GM12878 (cell line): Measurements from ENCODE around the gene CHSY3. TPM values are rescaled to one million over a fixed set of nuclear protein-coding genes. Genes with fewer than 3 reads are reported as not detected.

Source experiments
- ATAC-seq: fragments of 200-7000 bp; cut with Tn5 transposase; 3 replicates; pipeline ENCODE4 v1.9.1; 2020; ENCODE audit warnings: mild to moderate bottlenecking, moderate library complexity
- BruUV-seq: library from RNA; stranded (reverse); fragments of 400-500 nt; replicated peaks from 2 replicates; lab custom pipeline; 2021; lab: Mats Ljungman, UMichigan
- CTCF ChIA-PET: fragments of 300-600 bp; sonication (Branson Sonifier 250); formaldehyde crosslinking; extraction: SDS; loops from one replicate; lab custom pipeline; 2021; ENCODE audit warnings: inconsistent platforms; lab: Yijun Ruan, JAX
- POLR2A ChIA-PET: fragments of 350-600 bp; formaldehyde crosslinking; extraction: SDS; loops from one replicate; lab custom pipeline; 2021; ENCODE audit warnings: inconsistent platforms; lab: Charles Lee
- RAD21 ChIA-PET: fragments of 300-600 bp; sonication (Branson Sonifier 250); formaldehyde crosslinking; loops from one replicate; lab custom pipeline; 2023; ENCODE audit warnings: antibody characterized with exemption; ENCODE audit not compliant: unreplicated experiment; lab: Charles Lee
- SMC1A ChIA-PET: fragments of 300-600 bp; sonication (Branson Sonifier 250); formaldehyde crosslinking; loops from one replicate; lab custom pipeline; 2023; ENCODE audit not compliant: unreplicated experiment, uncharacterized antibody; lab: Charles Lee
- DNase-seq: peaks from one replicate; pipeline ENCODE4 v3.0.0-alpha.2; 2011; ENCODE audit warnings: low read depth, low spot score
- FAIRE-seq: peaks from 3 replicates; lab custom pipeline; 2011; peaks lifted over from hg19 to GRCh38; lab: Jason Lieb, UNC
- H2AFZ ChIP-seq: 2 replicates; pipeline ENCODE4 v1.6.0; 2011; ENCODE audit warnings: low read depth, low read length, control low read depth; ENCODE audit not compliant: control insufficient read depth
- H3K27ac ChIP-seq: 2 replicates; pipeline ENCODE4 v1.5.1; 2011; ENCODE audit warnings: control low read depth; ENCODE audit not compliant: control insufficient read depth, insufficient read depth
- H3K27me3 ChIP-seq, 2 experiments: replicated peaks in 1 of 2; 2 replicates each; pipeline versions ENCODE4 v1.6.0 to v1.6.1; 2011; ENCODE audit warnings: low read length in 1 of 2; ENCODE audit not compliant: control insufficient read depth in 2 of 2, insufficient read depth in 2 of 2
- H3K36me3 ChIP-seq, 2 experiments: 2 replicates each; pipeline ENCODE4 v1.5.1; 2011; ENCODE audit warnings: low read length in 1 of 2; ENCODE audit not compliant: control insufficient read depth in 2 of 2, insufficient read depth in 2 of 2
- H3K4me1 ChIP-seq: 2 replicates; pipeline ENCODE4 v1.6.1; 2011; ENCODE audit warnings: mild to moderate bottlenecking, low read length, moderate library complexity, mixed read lengths; ENCODE audit not compliant: control insufficient read depth, insufficient read depth
- H3K4me2 ChIP-seq: 2 replicates; pipeline ENCODE4 v1.6.0; 2011; ENCODE audit warnings: control low read depth; ENCODE audit not compliant: control insufficient read depth, insufficient read depth
- H3K4me3 ChIP-seq: fragments of 200-600 bp; sonication (generic); 2 replicates; pipeline ENCODE4 v1.5.1; 2016
- H3K79me2 ChIP-seq: 2 replicates; pipeline ENCODE4 v1.6.0; 2011; ENCODE audit warnings: low read length; ENCODE audit not compliant: control insufficient read depth, insufficient read depth
- H3K9ac ChIP-seq: 2 replicates; pipeline ENCODE4 v1.8.0; 2011; ENCODE audit warnings: low read length, control low read depth, mixed read lengths; ENCODE audit not compliant: control insufficient read depth, insufficient read depth
- H3K9me3 ChIP-seq: replicated peaks from 3 replicates; pipeline ENCODE4 v1.5.1; 2011; ENCODE audit warnings: mild to moderate bottlenecking, low read length; ENCODE audit not compliant: control insufficient read depth, insufficient read depth
- H4K20me1 ChIP-seq: 2 replicates; pipeline ENCODE4 v1.6.0; 2011; ENCODE audit not compliant: control insufficient read depth, insufficient read depth
- CEBPB ChIP-seq, 2 experiments: fragments of 150-350 bp in 1 of 2; IDR thresholded peaks; 2 replicates each; pipeline ENCODE4 v1.6.1; 2012 to 2014; ENCODE audit warnings: low read depth in 2 of 2, low read length in 2 of 2, borderline replicate concordance in 1 of 2, inconsistent platforms in 1 of 2
- CEBPZ ChIP-seq: fragments of 150-350 bp; IDR thresholded peaks from 2 replicates; pipeline ENCODE4 v1.6.1; 2016; ENCODE audit warnings: low read depth, low read length
- EP300 ChIP-seq, 2 experiments: fragments of 150-350 bp in 1 of 2; IDR thresholded peaks; 2 replicates each; pipeline ENCODE4 v1.6.1; 2011 to 2012; ENCODE audit warnings: low read depth in 2 of 2, low read length in 2 of 2, borderline replicate concordance in 1 of 2, improper control_type of control experiment in 1 of 2, inconsistent platforms in 1 of 2; ENCODE audit not compliant: control insufficient read depth in 1 of 2
- HDGF ChIP-seq: fragments of 450-650 bp; IDR thresholded peaks from 2 replicates; pipeline ENCODE4 v1.6.1; 2016; ENCODE audit warnings: antibody characterized with exemption
- RAD21 ChIP-seq: IDR thresholded peaks from 2 replicates; pipeline ENCODE4 v1.6.1; 2011; ENCODE audit warnings: mild to moderate bottlenecking, low read depth, low read length, moderate library complexity; ENCODE audit not compliant: insufficient read depth
- RAD51 ChIP-seq: fragments of 450-650 bp; IDR thresholded peaks from 2 replicates; pipeline ENCODE4 v1.6.1; 2016; ENCODE audit warnings: moderate library complexity, mild to moderate bottlenecking, inconsistent platforms
- RCOR1 ChIP-seq: conservative IDR thresholded peaks from 2 replicates; pipeline ENCODE4 v1.6.1; 2012; ENCODE audit warnings: low read depth, low read length, improper control_type of control experiment
- SMC3 ChIP-seq: IDR thresholded peaks from 2 replicates; pipeline ENCODE4 v1.6.1; 2011; ENCODE audit warnings: low read length, improper control_type of control experiment, borderline replicate concordance
- SP1 ChIP-seq: IDR thresholded peaks from one replicate; pipeline ENCODE4 v1.6.1; 2011; ENCODE audit warnings: low read depth, low read length
- YBX1 ChIP-seq: fragments of 450-650 bp; IDR thresholded peaks from 2 replicates; pipeline ENCODE4 v1.6.1; 2016; ENCODE audit warnings: antibody characterized with exemption
- ZBTB4 ChIP-seq: fragments of 450-650 bp; formaldehyde crosslinking; IDR thresholded peaks from 2 replicates; pipeline ENCODE4 v1.4.0; 2022; ENCODE audit warnings: mild to moderate bottlenecking, moderate library complexity
- WGBS: methylation state at CpG from one replicate; pipeline ENCODE4 v1.1.6; 2016; ENCODE audit warnings: low lambda C conversion rate; ENCODE audit not compliant: insufficient replicate concordance, insufficient coverage; ENCODE audit errors: missing lambda C conversion rate; 5-methylcytosine and 5-hydroxymethylcytosine counted together
- in situ Hi-C: fragments of 300-500 bp; cut with MboI; formaldehyde crosslinking; loops from 9 replicates; pipeline ENCODE4 v1.14.3; 2018; ENCODE audit warnings: mixed read lengths
- intact Hi-C: fragments of 100-400 bp; cut with micrococcal nuclease; formaldehyde crosslinking; loops from one replicate; pipeline ENCODE4 v1.14.2; 2022; ENCODE audit not compliant: unreplicated experiment
- polyA plus RNA-seq, 11 experiments: library from polyadenylated mRNA; depleted of rRNA in 4 of 11; unstranded in 6 of 11; stranded (reverse) in 5 of 11; fragments of >200 nt; fragmentation: Nextera tagmentation in 4 of 11; fragmentation: Illumina TruSeq in 1 of 11; extraction: Ambion mirVana in 4 of 11; extraction: Trizol in 1 of 11; gene quantifications; 1 replicate in 1 of 11; 2 replicates in 10 of 11; pipeline versions ENCODE4 v1.2.1 to v1.2.3, GENCODE V29; 2011 to 2016; ENCODE audit warnings: inconsistent platforms in 2 of 11, missing spikeins in 2 of 11, low read depth in 1 of 11
- total RNA-seq, 4 experiments: library from RNA; depleted of rRNA in 3 of 4; stranded (reverse); fragments of >200 nt in 3 of 4; fragmentation: Illumina TruSeq in 1 of 4; extraction: Trizol in 1 of 4; gene quantifications; 2 replicates each; pipeline versions ENCODE4 v1.2.1 to v1.2.3, GENCODE V29; 2013 to 2021

Gene CHSY3
- total and polyA plus RNA-seq, 10 of the 15 experiments (the other 5 are each of a cell fraction or from before 2014, with no cell fraction given), result not detected

- TF ChIP-seq RCOR1 (no peak), CEBPZ (no peak)
- TF ChIP-seq, all 136 proteins: peak for 0
Observed at GRCh38 chr5:130106480-130106879, 202.2 kb downstream of the CHSY3 start (continued).

GRCh38 chr5:130109152-130109551 is 204.9 kb downstream of the CHSY3 start:
- Histone ChIP-seq H2AFZ (no peak overlapping the region), H3K4me1 (peaks cover 6% of the 10 kb centered on the region; the same call in 1 of the 2 replicates), H3K9ac (no peak overlapping the region), H3K36me3 (no peaks in the 10 kb centered on the region), H3K27ac (no peak overlapping the region), H3K4me2 (no peak overlapping the region), H3K4me3 (no peak overlapping the region), H3K27me3 (no peaks in the 10 kb centered on the region), H3K9me3 (no peaks in the 10 kb centered on the region), H3K79me2 (no peaks in the 10 kb centered on the region), H4K20me1 (no peaks in the 10 kb centered on the region)
- intact Hi-C loops (loop anchor here (1.0 to 5.0 kb wide), 3 partner anchors 32 to 1308 kb away; no protein-coding TSS in a partner anchor), in situ Hi-C loops (loop anchor here (25.0 kb wide), 1 partner anchor 1303 kb away; no protein-coding TSS in a partner anchor)
- BruUV-seq, result no TSS peak
- WGBS, result 0% methylated on average over 1 of the region's 1 CpG
- DNase-seq (no peak), ATAC-seq (peak; percentile 78), FAIRE-seq (no peak)
- RAD21 ChIA-PET, result interaction anchor here (1.5 to 1.6 kb wide), 2 partner anchors 31 to 33 kb away, joined by 4 to 10 read pairs; no protein-coding TSS in a partner anchor
- SMC1A ChIA-PET, result interaction anchor here (1.4 to 3.2 kb wide), 4 partner anchors 9 to 753 kb away, joined by 3 to 30 read pairs (median 7); no protein-coding TSS in a partner anchor
- POLR2A ChIA-PET, result no interaction called here
- CTCF ChIA-PET, result interaction anchor here (0.8 to 4.7 kb wide), 8 partner anchors 9 to 1049 kb away, joined by 3 to 66 read pairs (median 4); no protein-coding TSS in a partner anchor
- TF ChIP-seq RAD51 (no peak), SP1 (no peak), HDGF (no peak), CEBPB (IDR thresholded peaks at IDR 0.05; ENCODE audit: borderline replicate concordance in 1 of 2, low read depth in 2 of 2, low read length in 2 of 2) (no peak), EP300 (IDR thresholded peaks at IDR 0.05; ENCODE audit: borderline replicate concordance in 1 of 2, control insufficient read depth in 1 of 2, low read depth in 2 of 2, low read length in 2 of 2) (no peak), ZBTB4 (CRISPR knock-in tag) (no peak), SMC3 (peak; percentile 54; the same call in 1 of the 2 replicates), RAD21 (peak; percentile 64), CEBPZ (no peak), YBX1 (no peak)
